ENCODE measurements around the gene CCDC43.
A peak's percentile ranks its signal among the peaks of the same experiment; 100 is the strongest.
"Not testable (repeated sequence)": the region's sequence is repeated elsewhere in the genome, so short reads cannot be mapped to it uniquely, and the experiment has no call there.

The CCDC43 gene

DNA sequence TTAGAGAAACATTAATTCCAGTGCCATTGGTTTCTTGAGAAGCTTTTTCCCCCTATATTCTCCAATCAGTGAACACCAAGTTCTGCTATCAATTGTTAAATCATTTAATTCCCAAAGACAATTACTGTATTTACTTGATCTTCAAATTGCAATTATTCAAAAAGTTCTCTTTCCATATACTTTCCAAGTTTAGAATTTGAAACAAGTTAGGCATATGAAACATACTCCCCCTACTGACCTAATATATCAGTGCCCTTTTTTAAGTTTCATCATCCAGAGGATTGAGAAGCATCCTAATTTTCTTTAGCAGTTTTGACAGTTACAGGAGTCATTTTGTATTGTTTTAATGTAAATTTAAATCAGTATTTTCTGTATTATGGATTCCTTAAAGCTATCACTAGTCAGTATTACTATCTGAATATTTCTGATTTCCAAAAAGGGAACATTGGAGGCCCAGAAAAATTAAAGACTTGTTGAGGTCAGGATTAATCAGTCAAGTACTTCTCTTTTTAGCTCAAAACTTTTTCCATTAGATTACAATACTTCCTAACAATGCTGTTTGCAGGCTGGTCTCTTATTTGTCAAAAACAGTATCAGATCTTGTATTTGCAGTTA, 17.0 kb downstream of the CCDC43 start:
- no peak for DNase-seq (ENCODE audit: low spot score)

DNA sequence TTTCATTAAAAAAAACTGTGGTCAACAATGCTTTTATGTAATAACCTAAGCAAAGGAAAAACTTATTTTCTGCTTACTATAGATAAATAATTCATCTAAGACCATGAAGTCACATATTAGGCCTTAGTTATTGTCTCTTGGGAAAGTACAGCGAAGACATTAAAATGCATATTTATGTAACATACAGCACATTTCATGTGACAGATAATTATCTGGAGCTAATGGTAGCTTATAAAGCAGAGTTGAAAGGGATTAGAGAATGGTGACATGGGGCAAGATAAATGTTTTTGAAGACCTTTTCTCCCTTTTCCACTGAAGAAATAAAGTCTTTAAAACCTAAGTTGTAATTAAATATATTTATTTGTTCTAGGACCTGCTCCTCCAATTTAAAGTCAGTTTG, 23.6 kb downstream of the CCDC43 start:
- DNase-seq (ENCODE audit: low spot score) = no peak

DNA sequence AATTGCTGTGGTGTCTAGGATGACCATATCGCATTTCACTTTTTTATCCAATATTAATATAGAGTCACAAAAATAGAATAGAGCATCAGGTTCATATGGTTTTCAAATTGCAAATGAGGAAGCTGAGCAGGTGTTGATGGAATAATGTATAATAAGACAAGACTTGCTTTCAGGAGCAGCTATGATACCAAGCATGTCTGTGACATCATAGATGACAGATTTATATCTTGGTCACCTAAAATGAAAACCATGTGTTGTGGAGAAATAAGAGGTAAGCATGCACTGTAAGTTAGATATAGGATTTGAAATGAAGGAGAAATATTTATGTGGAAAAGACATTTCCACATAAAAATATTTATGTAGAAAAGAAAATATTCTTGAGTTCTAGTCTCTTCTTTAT, 24.7 kb downstream of the CCDC43 start:
- DNase-seq (ENCODE audit: low spot score) = no peak

DNA sequence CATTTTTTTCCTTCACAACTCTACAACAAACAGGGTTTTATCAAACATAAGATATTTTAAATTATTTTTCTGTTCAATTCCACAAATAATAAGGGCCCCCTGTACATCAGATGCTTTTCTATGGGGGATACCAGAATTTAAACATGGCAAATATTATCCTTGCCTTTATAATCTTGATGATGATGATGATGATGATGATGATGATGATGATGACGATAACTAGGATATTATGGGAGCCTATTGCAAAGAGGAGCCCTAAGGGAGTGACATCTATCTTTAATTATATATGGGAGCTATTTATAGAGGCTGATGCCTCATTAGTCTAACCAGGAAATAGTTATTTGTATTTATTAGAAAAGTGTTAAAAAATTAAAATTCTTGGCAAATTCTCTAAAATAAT, 26.5 kb downstream of the CCDC43 start:
- DNase-seq (ENCODE audit: low spot score) = no peak

DNA sequence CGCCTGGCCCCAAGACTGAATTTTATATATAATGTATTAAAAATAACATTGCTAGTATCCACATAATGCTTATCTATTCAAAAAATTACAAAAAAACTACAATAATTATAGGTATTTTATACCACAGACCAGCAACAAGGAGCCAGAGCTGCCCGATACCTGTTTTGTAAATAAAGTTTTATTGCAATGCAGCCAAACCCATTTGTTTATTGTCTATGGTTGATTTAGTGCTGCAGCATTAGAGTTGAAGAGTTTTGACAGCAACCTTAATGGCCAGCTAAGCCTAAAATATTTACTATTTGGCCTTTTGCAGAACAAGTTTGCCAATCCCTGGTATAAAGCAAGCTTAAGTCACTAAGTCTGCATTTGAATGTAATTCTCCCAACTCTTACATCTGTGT, 27.7 kb downstream of the CCDC43 start:
- no peak for DNase-seq (ENCODE audit: low spot score)

DNA sequence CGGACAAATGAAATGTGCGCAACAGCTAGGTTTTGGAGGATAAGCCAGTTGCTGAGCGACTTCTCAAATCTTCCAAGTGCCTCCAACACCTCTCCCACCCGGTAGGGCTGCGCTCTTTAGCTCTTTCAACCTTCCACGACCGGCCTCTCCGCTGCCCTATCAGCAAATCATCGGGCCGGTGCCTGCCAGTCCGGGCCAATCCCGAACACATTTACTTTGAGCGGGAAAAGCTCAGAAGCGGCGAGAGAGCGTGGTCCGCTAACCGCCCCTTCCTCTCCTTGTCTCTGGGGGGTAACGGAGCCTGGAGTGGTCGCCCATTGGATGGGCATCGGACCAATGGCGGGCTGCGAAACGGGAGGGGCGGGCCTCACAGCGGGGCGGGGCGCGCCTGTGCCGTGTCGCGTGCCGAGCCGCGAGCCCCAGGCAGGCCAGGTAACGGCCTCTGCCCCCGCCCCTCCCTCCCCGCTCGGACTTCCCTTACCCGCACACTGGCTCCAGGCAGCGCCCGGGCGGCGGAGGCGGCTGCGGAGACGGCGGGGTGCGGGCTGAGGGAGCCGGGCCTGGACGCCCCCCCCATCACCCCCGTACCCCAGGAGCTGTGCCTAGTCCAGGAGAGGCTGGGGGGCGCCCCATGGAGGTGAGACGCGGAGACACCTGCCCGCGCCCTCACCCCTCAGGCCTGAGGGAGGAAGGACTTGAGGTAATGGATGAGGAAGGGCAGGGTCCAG, 33.4 kb downstream of the CCDC43 start, which contains the start of gene MEIOC:
MEIOC (plus strand) TSS at position 486 of the 728 bp plus-strand sequence; CDS start at position 632, 146 bp downstream.
- DNase-seq (ENCODE audit: low spot score) = peak; percentile 98

DNA sequence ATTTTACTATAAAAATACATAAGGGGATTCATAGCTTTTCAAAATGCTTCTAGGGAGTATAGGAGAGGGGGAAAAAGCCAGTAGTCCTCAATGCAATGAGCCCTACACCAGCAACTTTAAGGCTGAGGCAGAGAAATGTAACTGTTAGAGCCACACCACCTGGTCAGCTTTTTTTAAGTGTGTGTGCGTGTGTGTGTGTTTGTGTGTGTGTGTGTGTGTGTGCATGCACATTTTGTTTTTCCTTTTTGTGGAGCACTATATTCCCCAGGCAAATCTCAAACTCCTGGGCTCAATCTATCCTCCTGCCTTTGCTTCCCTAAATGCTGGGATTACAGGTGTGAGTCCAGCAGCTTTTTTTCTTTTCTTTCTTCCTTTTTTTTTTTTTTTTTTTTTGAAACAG, 35.6 kb downstream of the CCDC43 start:
- no peak for DNase-seq (ENCODE audit: low spot score)

DNA sequence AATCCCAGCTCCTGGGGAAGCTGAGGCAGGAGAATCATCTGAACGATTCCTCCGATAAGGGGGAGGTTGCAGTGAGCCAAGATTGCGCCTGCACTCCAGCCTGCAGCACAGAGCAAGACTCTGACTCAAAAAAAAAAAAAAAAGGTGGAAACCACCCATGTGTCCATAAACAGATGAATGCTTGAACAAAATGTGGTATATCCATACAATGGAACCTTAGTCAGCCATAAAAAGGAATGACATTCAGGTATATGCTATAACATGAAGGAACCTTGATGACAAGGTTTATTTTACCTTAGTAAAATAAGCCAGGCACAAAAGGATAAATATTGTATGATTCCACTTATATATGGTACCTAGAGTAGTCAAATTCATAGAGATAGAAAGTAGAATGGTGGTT, 36.2 kb downstream of the CCDC43 start:
- DNase-seq (ENCODE audit: low spot score) = no peak

DNA sequence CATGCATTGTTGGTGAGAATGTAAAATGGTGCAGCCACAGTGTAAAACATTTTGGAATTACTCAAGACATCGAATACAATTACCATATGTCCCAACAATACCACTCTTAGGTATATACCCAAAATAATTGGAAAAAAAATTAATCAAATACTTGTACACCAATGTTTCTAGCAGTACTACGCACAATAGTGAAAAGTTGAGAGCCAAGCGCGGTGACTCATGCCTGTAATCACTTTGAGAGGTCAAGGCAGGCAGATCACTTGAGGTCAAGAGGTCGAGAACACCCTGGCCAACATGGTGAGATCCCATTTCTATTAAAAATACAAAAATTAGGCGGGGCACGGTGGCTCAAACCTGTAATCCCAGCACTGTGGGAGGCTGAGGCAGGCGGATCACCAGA, 36.8 kb downstream of the CCDC43 start:
- DNase-seq (ENCODE audit: low spot score) = no peak

DNA sequence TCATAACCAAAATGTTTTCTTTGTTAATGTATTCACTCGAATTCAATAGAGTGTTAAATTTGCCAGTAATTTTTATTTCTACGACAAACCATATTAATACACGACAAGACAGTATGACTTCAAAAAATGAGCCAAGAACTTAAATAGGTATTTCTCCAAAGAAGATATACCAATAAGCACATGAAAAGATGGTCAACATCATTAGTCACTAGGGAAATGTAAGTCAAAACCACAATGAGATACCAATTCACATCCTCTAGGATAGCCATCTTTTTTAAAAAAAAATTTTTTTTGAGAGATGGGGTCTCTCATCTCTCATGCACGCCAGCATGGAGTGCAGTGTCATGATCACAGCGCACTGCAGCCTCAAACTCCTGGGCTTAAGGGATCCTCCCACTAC, 38.3 kb downstream of the CCDC43 start:
- no peak for DNase-seq (ENCODE audit: low spot score)

DNA sequence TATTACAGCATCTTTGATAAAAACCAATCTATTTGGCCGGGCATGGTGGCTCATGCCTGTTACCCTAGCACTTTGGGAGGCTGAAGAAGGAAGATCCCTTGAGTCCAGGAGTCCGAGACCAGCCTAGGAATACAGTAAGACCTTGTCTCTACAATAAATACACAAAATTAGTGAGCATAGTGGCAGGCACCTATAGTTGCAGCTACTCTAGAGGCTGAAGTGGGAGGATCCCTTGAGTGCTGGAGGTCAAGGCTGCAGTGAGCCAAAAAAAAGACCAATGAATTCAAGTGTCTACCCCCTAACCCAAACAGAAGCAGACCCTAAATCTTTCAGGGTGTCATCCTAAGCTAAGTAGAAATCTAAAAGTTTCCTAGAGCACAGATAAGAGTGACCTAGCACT, 40.6 kb downstream of the CCDC43 start:
- no peak for DNase-seq (ENCODE audit: low spot score)

DNA sequence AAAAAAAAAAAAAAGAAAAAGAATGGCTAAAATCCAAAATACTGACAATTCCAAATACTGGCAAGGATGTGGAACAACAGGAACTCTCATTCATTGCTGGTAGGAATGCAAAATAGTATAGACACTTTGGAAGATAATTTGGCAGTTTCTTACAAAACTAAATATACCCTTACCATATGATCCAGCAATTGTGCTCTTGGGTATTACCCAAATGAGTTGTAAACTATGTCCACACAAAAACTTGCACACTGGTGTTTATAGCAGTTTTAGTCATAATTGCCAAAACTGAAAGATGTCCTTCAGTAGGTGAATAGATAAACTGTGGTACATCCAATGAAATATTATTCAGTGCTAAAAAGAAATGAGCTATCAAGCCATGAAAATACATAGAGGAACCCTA, 41.8 kb downstream of the CCDC43 start:
- no peak for DNase-seq (ENCODE audit: low spot score)

DNA sequence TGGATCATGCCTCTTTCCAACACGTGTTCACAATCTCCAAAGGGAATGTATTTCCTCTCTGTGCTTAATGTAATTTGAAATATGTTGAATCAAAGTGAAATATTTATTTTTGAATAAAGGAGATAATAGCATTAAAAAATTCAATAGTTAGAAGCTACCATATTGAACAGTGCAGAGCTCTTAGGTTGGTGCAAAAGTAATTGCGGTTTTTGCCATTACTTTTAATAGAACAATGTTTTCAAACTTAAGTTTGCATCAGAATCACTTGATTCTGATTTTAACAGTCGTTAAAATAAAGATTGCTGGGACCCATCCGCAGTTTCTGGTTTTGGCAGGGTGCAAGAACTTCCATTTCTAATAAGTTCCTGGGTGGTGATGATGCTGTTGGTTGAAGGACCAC, 43.3 kb downstream of the CCDC43 start:
- DNase-seq (ENCODE audit: low spot score) = no peak

DNA sequence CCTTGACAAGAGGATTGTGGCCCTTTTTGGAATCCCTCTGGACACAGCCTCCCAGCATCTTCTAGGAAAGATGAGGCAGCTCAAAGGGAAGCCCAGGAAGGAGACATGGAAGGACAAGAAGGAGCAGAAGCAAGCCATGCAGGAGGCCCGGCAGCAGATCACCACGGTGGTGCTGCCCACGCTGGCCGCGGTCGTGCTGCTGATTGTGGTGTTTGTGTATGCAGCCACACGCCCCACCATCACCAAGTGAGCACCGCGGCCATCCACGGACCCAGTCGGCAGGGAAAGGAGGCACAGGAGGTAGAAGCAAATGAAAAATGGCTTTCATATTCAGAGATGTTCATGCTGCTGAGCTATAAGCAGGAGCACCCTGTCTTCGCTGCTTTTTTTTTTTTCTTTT, 44.2 kb downstream of the CCDC43 start:
- no peak for DNase-seq (ENCODE audit: low spot score)

DNA sequence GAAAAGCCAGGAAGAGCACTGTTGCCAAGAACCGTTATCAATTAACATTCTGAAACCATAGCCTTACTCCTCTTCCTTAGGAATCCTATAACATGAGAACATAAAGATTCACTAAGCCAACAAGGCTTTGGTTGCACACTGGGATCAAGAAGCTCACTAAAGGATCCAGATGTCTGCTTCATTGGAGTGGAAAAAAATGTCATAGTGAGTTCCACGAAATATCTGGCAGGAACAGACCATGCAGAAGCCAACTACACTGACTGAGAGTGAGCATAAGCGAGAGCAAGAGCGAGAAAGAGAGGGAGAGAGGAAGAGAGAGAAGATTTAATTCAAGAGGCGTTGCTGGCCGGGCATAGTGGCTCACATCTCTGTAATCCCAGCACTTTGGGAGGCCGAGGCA, 46.7 kb downstream of the CCDC43 start:
- DNase-seq (ENCODE audit: low spot score) = no peak

DNA sequence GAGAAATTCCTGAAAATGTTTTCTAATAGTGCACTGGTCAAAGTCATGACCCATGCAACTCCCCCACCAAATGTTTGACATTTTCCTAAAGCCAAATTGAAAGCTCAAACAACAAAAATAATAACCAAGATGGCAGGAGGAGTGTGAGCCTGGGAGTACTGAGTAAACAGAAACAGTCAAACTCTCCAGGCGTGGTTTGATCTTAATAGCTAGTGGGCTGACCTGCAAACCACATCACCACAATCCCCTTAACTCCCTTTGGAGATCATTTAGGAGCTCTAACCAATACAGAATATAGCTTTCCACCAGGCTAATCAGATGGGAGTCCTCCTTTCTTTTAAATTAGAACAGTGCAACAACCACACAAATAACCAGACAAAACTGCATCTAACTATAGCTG, 52.5 kb downstream of the CCDC43 start:
- DNase-seq (ENCODE audit: low spot score) = no peak

DNA sequence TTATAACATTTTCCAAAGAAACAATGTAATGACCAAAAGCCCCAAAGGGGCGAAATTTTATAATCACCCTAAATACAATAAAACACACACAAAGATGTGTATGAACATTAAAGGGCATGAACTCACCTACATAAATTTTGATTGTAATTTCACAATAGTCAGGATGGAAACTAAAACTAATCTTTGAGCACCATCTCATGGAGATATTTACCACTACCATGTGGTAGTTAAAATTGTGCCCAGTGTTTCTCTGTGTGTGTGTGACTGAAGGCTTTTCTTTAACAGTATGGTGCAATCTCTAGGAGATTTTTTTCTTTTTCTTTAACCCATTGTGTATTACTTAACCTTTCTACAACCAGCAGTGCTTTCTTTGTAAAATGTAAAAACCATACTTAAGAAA, 53.0 kb downstream of the CCDC43 start:
- DNase-seq (ENCODE audit: low spot score) = no peak

DNA sequence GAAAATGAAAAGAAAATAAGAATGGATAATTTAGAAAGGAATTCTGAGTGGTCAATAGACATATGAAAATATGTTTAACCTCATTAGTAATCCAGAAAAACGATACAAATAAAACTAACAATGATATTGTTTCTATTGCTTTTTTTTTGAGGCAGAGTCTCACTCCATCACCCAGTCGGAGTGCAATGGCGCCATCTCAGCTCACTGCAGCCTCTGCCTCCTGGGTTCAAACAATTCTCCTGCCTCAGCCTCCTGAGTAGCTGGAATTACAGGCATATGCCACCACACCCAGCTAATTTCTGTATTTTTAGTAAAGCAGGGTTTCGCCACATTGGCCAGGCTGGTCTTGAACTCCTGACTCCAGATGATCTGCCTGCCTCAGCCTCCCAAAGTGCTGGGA, 55.2 kb downstream of the CCDC43 start:
- not testable (repeated sequence) for DNase-seq (ENCODE audit: low spot score)

DNA sequence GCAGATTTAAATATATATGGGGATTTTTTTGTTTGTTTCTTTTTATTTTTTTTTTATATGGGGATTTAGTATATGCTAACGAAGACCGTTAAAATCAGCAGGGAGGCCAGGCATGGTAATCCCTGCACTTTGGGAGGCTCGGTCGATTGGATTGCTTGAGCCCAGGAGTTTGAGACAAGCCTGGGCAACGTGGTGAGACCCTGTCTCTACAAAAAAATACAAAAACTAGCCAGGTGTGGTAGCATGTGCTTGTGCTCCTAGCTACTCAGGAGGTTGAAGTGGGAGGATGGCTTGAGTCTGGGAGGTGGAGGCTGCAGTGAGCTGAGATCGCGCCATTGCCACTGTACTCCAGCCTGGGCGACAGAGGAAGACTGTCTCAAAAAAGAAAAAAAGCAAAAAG, 55.6 kb downstream of the CCDC43 start:
- no peak for DNase-seq (ENCODE audit: low spot score)

DNA sequence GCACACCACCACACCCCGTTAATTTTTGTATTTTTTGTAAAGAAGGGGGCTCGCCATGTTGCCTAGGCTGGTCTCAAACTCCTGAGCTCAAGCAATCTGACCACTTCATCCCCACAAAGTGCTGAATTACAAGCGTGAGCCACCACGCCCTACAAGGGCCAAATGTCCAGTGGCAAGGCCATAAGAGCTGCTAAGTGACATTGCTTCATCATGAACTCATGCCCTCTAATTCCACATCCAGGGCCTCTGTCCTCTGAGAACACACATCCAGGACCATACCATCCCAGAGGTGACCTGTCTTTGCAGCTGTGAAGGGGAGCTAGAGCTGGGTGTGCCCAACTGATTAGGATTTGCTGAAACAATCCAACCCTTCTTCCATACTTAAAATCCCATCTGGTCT, 58.9 kb downstream of the CCDC43 start:
- DNase-seq (ENCODE audit: low spot score) = no peak

DNA sequence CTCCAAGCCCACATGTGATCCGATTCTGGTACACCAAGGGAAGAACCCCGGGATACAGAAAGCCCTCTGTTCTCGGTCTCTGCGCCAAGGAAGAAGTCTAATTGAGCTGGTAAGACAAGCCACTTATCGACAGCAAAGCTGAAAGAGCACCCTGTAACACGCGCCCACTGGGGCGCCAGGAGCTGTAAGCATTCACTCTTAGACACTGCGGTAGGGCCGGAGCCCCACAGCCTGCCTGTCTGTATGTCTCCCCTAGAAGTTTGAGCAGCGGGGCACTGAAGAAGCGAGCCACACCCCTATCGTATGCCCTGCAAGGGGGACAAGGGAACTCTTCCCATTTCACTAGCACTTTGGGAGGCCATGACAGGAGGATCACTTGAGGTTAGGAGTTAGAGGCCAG, 60.3 kb downstream of the CCDC43 start:
- no peak for DNase-seq (ENCODE audit: low spot score)

DNA sequence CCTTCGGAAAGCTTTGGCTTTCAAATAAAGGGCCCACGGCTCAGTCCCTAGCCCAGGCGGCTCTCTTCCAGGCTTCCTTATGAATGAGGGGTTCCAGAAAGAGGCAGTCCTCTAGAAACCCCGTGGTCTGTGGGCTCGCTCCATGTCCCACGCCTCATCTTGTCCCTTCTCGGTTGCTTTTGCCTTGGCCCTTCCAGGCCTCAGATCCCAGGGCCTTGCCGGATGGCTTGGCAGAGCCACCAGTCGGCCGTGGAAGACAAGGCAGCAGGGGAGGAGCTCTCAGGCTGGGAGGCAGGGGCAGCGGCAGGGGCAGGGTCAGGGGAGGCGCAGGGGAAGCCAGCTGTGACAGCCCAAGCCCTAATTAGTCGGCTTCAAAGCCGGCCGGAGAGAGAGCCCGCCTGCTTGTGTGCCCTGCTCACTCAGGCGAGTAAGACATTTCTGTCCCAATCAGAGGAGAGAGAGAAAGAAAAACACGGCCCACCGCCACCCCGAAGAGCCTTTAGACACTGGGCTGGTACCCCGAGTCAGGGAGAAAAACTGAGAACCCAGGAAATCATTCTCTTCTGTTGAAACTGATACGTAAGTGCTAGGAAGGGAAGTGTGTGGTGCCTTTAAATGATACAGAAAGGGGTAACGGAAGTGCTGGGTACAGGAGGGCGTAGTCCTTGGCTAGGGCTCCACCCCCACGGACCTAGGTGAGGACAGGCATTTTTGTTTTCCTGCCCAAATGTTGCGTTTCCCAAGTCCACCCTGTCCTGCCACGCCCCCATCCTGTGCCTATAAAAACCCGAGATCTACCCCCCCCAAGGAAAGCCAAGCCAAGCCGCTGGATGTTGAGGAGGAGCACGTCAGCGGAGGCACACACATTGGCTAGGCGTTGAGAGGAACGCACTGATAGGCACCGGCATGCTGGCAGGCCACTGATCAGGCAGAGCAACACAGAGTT, 61.1 kb downstream of the CCDC43 start:
- peak; percentile 90 for DNase-seq (ENCODE audit: low spot score)
